ENCODE data around the gene USP4. TPM values are rescaled to one million over a fixed set of nuclear protein-coding genes. Genes with fewer than 3 reads are reported as not detected.

USP4 gene
- total and polyA plus RNA-seq, 2 of the 8 experiments (the other 6 are each of a cell fraction or from before 2014, with no cell fraction given) = 16.0 to 27.8 TPM

DNA sequence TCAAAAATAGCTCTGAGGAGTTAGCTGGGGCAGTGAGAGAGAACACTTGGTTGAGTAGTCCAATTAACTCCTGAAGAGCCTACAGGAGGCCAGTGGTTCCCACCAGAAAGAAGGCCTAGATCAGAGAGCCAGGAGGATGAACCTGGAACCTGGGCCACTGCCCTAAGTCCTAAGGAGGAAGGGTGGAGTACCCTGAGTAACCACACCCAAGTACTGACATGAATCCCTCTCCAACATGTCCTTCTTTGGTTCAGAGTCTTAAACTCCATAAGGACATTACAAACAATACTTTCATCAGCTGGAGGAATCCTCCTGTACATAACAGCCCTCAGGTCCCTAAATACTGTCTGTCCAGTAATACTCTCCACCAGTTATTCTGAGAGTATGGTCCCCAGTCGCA lies 37.2 kb downstream of the USP4 start:
- Histone ChIP-seq H2BK120ac (replicated peaks; ENCODE audit: low read depth, low read length) (no peak overlapping the region), H3K27ac (ENCODE audit: low read depth, low read length) (no peak overlapping the region), H2BK5ac (ENCODE audit: low read depth, low read length) (no peak overlapping the region), H3K79me2 (ENCODE audit: control insufficient read depth in 1 of 2, insufficient read depth in 2 of 2, low read length in 2 of 2) (no peaks in the 10 kb centered on the region), H3K9me3 (ENCODE audit: insufficient read depth in 2 of 2, low read depth in 1 of 2, low read length in 1 of 2) (no peaks in the 10 kb centered on the region), H3K36me3 (ENCODE audit: control insufficient read depth in 2 of 4, insufficient read depth in 4 of 4, low read length in 3 of 4) (peaks cover 2 to 41% (median 19%) of the 10 kb centered on the region in 4 experiments; a peak in 7 of 8 replicates), H4K8ac (ENCODE audit: extremely low read depth, insufficient read depth, low read length) (no peak overlapping the region), H3K9ac (replicated peaks in 1 of 4; ENCODE audit: extremely low read depth in 1 of 4, low read depth in 3 of 4, low read length in 3 of 4) (no peak overlapping the region), H3K79me1 (ENCODE audit: low read depth, low read length) (no peaks in the 10 kb centered on the region; the same call in 1 of the 2 replicates), H4K5ac (ENCODE audit: insufficient read length, low read depth, low read length) (no peak overlapping the region), H2BK15ac (ENCODE audit: low read length) (no peak overlapping the region), H3K4me1 (replicated peaks in 1 of 4; ENCODE audit: control insufficient read depth in 3 of 4, insufficient read depth in 4 of 4, low read length in 3 of 4) (no peaks in the 10 kb centered on the region), H3K23ac (ENCODE audit: insufficient read length) (no peak overlapping the region), H3K23me2 (ENCODE audit: low read depth, low read length) (no peaks in the 10 kb centered on the region), H3K27me3 (replicated peaks in 1 of 4; ENCODE audit: control insufficient read depth in 3 of 4, extremely low read depth in 1 of 4, insufficient read depth in 3 of 4, low read length in 3 of 4) (no peaks in the 10 kb centered on the region), H3K4ac (replicated peaks; ENCODE audit: insufficient read length, low read depth, low read length) (no peak overlapping the region), H2AK5ac (ENCODE audit: low read depth, low read length) (no peak overlapping the region), H3K4me2 (ENCODE audit: insufficient read depth in 1 of 2, low read depth in 2 of 2, low read length in 2 of 2) (no peak overlapping the region), H3K14ac (ENCODE audit: insufficient read length) (no peak overlapping the region), H2AFZ (ENCODE audit: low read length) (no peak overlapping the region), H2BK12ac (ENCODE audit: low read depth, low read length) (no peak overlapping the region), H2BK20ac (ENCODE audit: low read length) (no peak overlapping the region), H3K56ac (replicated peaks; ENCODE audit: insufficient read length, low read depth, low read length) (no peak overlapping the region), H3K18ac (ENCODE audit: extremely low read depth, low read length) (no peak overlapping the region), H4K91ac (replicated peaks; ENCODE audit: insufficient read length, low read length) (no peak overlapping the region), H4K20me1 (replicated peaks in 1 of 2; ENCODE audit: control insufficient read depth in 1 of 2, insufficient read depth in 2 of 2, low read length in 2 of 2) (peaks cover 0 to 4% of the 10 kb centered on the region in 2 experiments), H3K4me3 (ENCODE audit: extremely low read depth in 1 of 4, insufficient read depth in 2 of 4, low read depth in 3 of 4, low read length in 4 of 4) (no peak overlapping the region)
- POLR2A ChIA-PET (ENCODE audit: partially characterized antibody) = interaction anchor here (1.5 kb wide), 1 partner anchor 209 kb away, joined by 4 read pairs; the partner anchor contains the start of gene QRICH1
- FAIRE-seq (no peak), DNase-seq (ENCODE audit: low read depth in 1 of 2, low spot score in 2 of 2) (no peak)
- CTCF ChIA-PET (ENCODE audit: partially characterized antibody) = interaction anchor here (0.7 to 1.9 kb wide), 5 partner anchors 8 to 151 kb away, joined by 3 to 5 read pairs (median 3); no protein-coding TSS in a partner anchor
- WGBS, 2 experiments (ENCODE audit: extremely low coverage in 1 of 2, insufficient coverage in 1 of 2, insufficient read length in 1 of 2, insufficient replicate concordance in 2 of 2, low coverage in 1 of 2, low lambda C conversion rate in 2 of 2, missing lambda C conversion rate in 1 of 2) = 94% methylated on average over 1 of the region's 1 CpG; no CpG with 5 or more reads in 1 of the 2 experiments
- TF ChIP-seq RBBP5 (IDR thresholded peaks at IDR 0.05; ENCODE audit: borderline replicate concordance, low read depth, low read length) (no peak), TBP (IDR thresholded peaks at IDR 0.05; ENCODE audit: low read depth, low read length) (no peak), ATF2 (IDR thresholded peaks at IDR 0.05; ENCODE audit: low read length) (no peak)
